GM18858 (cell line): ENCODE measurements around the gene SLC7A14.

ENCODE experiments used
- ATAC-seq: cut with Tn5 transposase; IDR thresholded peaks from one replicate; pipeline ENCODE4 v1.9.1; 2021; ENCODE audit not compliant: unreplicated experiment

The SLC7A14 gene

GRCh38 chr3:170585937-170586310 is at the start of gene SLC7A14:
TSS of gene SLC7A14 (minus strand) at chr3:170586075. CDS start at chr3:170526936, 59,139 bp downstream.
- ATAC-seq: no peak

DNA sequence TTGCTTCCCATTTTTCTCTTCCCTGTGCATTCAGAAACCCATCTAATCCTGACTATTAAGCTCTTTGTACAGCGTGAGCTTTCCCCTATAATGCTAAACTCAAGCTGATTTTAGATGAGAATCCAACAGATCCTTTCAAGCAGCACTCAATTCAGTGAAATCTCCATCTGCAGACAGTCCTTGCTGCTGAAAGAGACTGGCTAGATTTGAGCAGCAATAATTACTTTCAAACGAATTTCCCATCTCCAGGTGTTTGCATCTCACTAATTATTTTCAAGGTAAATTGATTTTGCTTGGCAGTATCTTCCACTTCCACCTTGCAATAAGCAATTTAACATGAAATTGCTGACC is 49.5 kb upstream of the SLC7A14 start:
- no peak for ATAC-seq

DNA sequence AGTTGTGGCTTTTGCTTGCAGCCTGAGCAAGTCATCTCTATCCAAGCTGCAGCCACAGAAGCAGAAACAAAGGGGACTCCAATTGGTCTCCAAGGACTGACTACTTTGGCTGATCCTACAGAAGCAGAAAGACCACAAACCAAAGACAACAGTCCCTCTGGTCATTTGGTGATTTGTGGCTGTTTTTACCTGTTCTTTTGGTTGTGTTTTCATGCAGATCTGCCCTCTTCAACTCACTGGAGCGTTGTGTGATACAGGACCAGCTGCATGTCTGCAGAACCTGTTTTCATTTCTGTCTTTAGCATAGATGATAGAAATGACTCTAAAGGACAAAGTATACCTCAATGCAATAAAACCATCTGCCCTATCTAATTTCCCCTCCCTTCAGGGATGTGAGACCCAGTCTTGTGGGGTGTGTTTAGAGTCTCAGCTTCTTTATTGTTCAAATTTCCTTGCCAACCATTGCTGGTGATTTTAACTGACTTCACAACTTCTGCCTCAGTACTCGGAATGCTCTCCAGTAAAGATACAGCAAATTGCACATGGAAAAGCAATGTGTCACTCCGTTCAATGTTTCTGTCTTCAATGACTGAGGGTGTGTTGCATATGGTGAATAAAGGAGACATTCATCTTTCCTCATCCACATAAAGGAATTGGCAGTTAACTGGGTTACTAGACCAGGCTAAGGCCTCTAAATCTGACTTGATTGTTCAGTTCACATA is 48.9 kb upstream of the SLC7A14 start:
- ATAC-seq: peak; percentile 64

DNA sequence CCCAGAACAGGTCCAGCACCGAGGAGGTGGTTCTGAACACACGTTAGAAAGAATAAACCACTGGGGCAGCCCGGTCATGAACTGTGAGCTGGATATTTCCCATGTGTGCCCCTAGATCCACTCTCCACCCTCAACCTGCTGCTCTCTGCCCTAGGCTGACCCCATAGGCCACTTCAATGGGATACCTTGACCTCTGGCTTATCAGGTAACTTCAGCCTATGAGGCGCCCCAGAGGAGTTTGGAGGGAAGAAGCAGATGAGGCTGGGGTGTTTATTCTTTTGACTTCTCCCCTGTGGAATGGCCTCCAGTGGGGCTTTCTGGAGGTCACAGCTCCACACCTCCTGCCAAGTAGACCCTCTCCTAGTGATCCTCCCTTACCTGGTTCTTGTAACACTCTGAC is 47.7 kb upstream of the SLC7A14 start:
- ATAC-seq: no peak

GRCh38 chr3:170632780-170633179 is 46.9 kb upstream of the SLC7A14 start:
- ATAC-seq: peak; percentile 83

DNA sequence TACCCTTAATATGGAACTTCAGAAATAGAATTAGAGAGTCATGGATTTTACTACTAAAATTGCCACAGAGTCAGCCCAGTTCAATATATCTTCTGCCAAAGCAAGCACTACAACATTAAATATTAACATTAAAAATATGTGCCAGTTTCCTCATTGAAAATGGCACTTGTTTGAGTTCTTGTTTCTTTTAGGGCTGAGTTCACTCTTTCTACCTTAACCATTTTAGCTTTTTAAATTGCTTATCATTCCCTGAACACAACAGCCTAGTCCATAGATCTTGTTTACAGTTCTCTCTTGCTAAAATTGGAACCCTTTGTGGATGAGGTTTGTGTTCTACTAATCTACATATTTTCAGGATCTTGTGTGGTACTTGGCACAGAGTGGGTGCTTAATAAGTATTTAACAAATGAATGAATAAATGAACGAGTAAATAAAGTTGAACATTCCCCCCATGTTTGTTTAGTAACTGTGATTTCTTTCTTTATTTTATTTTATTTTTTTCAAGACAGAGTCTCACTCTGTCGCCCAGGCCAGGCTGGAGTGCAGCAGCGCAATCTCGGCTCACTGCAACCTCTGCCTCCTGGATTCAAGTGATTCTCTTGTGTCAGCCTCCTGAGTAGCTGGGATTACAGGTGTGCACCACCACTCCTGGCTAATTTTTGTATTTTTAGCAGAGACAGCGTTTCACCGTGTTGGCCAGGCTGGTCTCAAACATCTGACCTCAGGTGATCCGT is 46.0 kb upstream of the SLC7A14 start:
- no peak for ATAC-seq

DNA sequence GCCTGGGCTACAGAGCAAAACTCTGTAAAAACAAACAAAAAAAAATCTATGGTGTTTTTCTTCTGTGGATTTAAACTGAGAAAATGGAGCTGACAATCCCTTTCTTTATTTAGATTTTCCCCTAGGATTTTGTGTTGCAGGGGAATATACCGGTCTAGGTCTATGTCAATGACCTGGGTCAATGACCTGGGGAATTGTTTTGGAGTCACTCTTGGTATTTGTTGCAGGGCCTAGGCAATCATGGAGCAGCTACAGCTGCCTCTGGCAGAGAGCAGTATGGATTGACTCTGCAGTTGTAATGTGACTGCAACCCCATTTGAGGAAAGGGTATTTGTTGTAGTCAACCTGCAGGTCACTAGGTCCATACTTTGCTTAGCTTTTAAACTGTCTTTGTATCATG is 37.6 kb upstream of the SLC7A14 start:
- ATAC-seq: no peak

DNA sequence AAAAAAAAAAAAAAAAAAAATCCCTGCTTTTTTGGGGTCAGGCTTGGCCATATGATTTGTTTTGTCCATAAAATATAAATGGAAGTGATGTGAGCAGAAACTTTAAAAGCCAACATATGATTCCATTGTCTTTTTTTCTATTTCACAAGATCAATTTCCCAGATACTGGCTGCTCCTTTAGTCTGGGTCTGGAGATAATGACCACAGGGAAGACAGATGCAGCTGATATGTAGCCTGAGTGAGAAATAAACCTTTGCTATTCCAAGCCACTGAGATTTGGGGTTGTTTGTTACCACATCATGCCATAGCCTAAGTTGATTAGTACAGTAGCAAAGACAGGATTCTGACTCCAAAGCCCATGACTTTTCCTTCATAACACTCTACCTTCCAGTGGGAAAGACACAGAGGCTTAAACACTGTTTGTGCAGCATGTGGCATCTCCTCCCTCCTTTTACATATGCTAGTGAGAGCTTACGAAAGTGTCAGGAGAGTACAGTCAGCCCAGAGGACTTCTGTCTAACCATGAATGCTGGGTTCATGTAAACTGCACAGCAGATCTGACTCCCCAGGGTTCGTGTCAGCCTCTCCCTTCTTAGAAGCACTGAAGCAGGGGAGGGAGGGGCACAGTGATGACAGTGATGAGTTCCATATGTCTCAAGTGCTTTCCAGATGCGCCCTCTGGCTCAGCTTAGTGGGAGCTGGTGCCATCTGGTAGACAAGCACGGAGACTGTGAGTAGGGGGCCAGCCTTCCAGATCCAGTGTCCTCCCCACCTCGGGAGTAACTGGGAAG is 36.7 kb upstream of the SLC7A14 start:
- ATAC-seq: no peak

DNA sequence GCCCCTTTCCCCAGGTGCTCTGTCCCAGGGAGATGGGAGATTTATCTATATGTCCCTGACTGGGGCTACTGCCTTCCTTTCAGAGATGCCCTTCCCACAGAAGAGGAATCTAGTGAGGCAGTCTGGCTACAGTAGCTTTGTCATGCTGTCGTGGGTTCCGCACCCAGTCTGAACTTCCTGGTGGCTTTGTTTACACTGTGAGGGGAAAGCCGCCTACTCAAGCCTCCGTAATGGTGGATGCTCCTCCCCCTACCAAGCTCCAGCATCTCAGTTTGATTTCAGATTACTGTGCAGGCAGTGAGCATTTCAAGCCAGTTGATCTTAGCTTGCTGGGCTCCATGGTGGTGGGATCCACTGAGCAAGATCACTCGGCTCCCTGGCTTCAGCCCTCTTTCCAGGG is 35.4 kb upstream of the SLC7A14 start:
- ATAC-seq: no peak

GRCh38 chr3:170614214-170614966 is 28.5 kb upstream of the SLC7A14 start:
- no peak for ATAC-seq

GRCh38 chr3:170611751-170612150 is 25.9 kb upstream of the SLC7A14 start:
- no peak for ATAC-seq

- ATAC-seq: peak; percentile 79
These were observed 24.5 kb upstream of the SLC7A14 start for GRCh38 chr3:170610321-170610884.

DNA sequence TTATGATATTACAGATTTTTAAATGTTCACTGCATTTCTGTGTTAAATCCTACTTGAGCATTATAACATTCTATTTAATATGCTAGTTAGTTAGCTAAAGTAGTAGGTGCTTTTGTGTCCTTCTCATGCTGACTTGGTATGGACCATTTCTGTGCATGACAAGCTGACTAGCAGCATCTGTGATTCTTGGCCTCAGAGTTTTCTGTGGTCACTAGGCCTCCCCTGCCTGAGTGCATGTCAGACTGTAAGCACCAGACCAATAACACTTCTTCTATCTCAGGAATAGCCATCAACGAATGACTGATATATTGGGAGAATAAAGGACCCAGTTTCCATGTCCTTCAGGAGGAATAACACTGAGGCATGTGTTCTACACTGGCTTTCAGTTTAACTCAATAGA is 22.6 kb upstream of the SLC7A14 start:
- ATAC-seq: no peak

DNA sequence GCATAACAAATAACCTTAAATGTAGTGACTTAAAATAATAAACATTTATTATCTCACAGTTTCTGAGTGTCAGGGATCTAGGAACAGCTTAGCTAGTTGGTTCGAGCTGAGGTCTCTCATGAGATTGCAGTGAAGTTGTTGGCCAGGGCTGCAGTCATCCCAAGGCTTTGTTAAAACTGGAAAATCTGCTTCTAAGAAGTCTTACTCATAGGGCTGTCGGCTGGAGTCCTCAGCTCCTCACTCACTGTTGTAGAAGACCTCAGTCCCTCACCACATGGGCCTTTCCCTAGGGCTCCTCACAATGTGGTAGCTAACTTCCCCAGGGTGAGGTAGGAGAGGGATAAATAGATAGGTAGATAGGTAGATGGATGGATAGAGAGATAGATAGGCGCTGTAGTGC is 20.8 kb upstream of the SLC7A14 start:
- no peak for ATAC-seq

GRCh38 chr3:170605490-170605889 is 19.6 kb upstream of the SLC7A14 start:
- no peak for ATAC-seq

GRCh38 chr3:170603770-170604510 is 18.1 kb upstream of the SLC7A14 start:
- no peak for ATAC-seq

GRCh38 chr3:170602556-170602955 is 16.7 kb upstream of the SLC7A14 start:
- ATAC-seq: no peak

DNA sequence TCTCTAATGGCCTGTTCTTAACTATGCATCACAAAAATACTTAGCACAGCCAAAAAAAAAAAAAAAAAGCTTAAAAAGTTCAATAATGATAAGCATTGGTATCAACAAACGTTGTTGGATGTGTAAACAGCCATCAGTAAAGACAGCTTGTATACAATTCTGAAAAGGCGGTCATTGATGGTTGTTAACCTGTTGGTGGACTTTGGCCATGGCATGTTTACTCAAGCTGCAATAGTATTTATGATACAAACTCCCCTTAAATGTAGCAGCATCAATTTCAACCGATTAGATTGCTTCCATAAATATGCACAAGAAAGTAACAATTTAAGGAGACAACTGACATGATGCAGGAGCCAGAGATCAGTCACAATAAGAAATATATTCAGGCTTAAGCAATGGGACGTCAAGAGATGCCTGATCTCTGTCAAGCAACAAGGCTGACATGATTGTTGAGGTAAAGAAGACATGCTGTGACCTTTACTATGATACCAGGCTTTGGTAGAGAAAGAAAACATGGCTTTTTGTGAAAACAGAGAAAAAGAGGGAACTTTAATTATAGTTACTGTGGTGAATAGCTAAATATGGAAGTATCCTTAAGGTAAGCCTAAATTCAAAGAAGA is 14.2 kb upstream of the SLC7A14 start:
- no peak for ATAC-seq

DNA sequence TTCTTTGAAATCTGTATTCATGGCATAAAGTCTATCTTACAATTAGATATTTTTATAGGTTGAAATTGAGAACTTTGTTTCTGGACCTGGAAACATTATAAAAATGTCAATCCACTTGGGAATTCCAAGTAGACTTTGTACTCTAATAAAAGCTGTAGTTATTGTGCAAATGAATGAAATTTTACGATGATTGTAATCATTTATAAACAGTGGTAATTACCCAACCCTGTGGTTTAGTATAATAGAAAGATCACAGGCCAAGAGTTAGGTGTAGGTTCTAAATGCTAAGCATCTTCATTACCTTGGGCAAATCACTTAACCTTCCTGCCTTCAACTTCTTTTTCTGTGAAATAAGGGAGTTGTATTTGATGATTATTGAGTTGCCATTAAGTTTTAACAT is 13.2 kb upstream of the SLC7A14 start:
- no peak for ATAC-seq

- ATAC-seq: no peak
These were observed 12.2 kb upstream of the SLC7A14 start for GRCh38 chr3:170598091-170598502.
